ENCODE measurements around the gene HINT3.
A peak's percentile ranks its signal among the peaks of the same experiment; 100 is the strongest.
"Not testable (repeated sequence)": the region's sequence is repeated elsewhere in the genome, so short reads cannot be mapped to it uniquely, and the experiment has no call there.

Gene HINT3

GRCh38 chr6:126002755-126003679, 46.4 kb downstream of the HINT3 start:
- no peak for DNase-seq (ENCODE audit: low read depth)

DNA sequence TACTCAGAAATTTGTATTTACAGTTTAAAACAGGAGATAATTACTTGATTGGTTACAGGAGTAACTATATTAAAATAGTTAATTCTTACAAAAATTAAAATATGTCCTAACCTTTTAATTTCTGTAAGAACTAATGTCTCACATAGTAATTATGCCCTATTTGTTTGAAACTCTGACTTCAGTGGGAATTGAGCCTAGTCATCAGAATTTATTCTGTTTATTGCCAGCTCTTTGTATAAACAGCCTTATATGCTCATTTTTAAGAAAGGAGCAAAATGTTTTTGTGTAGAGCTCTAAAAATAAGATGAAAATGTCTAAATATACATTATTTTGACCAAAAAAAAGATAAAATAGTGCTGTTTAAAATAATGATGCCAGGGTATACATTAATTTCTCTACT, 51.2 kb downstream of the HINT3 start:
- DNase-seq (ENCODE audit: low read depth): no peak

GRCh38 chr6:126010040-126010439, 53.5 kb downstream of the HINT3 start:
- no peak for DNase-seq (ENCODE audit: low read depth)

GRCh38 chr6:126015863-126016262, 59.3 kb downstream of the HINT3 start:
- DNase-seq (ENCODE audit: low read depth): no peak

DNA sequence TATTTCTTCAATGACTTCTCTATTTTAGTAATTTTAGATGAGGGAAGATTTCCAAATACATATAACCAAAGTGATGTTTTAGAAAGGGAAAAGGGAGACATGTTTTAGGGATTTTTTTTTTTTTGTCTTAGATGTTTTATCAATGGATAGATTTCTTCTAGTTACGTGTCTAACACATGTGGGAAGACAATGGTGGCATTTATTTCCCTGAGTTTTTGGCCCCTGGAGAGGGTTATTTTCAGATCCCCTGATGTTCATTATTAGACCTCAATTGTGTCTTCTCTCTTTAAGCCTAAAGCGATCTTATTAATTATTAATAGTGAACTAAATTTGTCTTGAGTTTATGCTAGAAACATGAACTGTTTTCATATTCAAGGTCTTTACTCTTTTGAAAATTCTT, 60.0 kb downstream of the HINT3 start:
- DNase-seq (ENCODE audit: low read depth): no peak

DNA sequence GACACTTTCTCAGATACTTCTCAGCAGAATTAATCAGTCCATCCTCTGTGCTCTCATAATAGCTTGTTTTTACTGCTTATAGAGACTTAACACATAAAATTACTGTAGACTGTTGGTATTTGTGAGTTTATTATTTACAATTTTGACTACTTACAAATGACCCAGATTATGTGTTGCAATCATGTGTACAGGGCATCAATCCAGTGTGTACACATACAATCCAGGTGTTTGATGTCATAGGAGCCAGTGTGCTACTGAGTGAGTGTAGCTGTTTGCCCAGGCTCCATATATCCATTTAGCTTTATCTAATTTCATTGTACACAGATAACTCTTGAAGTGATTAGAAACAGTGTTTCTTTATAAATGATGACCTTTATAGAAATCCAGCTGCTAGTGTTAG, 61.1 kb downstream of the HINT3 start:
- no peak for DNase-seq (ENCODE audit: low read depth)

DNA sequence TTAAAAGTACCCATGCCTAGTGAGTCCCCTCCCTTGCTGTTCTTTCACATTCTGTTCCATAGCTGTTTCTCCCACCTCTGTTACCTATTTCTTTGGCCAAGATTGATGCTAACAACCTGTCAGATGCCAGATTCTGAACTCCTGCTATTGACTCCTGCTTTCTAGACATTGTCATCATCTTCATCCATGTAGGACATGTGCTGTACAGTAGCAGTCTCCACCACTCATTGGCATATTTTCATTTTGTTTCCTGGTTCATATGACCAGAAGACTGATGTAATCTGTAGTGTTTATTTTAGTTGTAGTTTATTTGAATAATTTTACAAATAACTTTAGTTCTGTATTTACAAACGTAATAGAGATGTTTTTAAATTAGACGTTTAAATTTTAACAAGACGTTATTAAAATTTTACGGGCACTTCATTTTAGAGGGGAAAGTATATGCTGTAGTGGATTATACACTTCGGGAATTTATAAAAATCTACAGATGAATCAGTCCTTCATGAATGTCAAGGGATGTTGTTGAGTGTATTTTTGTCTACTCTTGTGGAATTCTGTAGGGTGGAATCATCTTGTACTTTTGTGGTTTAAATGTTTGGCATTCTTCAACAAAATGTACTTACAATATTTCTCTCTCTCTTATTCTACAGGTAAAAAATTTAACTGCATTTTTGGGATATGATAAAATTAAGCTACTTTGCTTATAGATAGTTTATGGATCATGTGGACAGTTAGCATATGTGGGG, 63.9 kb downstream of the HINT3 start:
- no peak for DNase-seq (ENCODE audit: low read depth)

- DNase-seq (ENCODE audit: low read depth): not testable (repeated sequence)
These were observed 66.9 kb downstream of the HINT3 start for GRCh38 chr6:126023474-126023873.

- no peak for DNase-seq (ENCODE audit: low read depth)
These were observed 69.4 kb downstream of the HINT3 start for GRCh38 chr6:126026001-126026400.

DNA sequence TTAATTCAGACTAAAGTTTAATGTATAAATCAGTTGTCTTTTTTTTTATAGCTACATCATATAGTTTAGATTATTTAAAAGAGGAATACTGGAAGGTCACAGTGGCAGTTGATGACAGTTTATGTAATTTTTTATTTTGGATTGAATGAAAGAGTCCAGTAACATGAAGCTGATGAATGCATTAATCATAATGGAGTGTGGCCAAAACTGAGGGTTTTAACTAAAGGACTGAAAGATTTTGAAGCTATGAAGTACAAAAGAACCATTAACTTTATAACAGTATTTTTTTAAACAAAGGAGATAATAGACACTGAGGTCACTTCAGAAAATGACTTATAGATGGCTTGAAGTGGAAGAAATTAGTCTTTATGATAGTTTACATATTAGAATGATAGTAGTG, 71.0 kb downstream of the HINT3 start:
- peak; percentile 13 for DNase-seq (ENCODE audit: low read depth)

Measured in fibroblast of gingiva (primary cell).